NCI-H2107 treated with DMSO at 0.1 percent for 48 hours (cell line): ENCODE results near the gene FAM3A.
"Not testable (repeated sequence)": the region's sequence is repeated elsewhere in the genome, so short reads cannot be mapped to it uniquely, and the experiment has no call there.

ENCODE experiments used
- DNase-seq: peaks from one replicate; lab custom pipeline; 2025; ENCODE audit not compliant: unreplicated experiment; lab: John Stamatoyannopoulos, UW

The FAM3A gene, protein sequence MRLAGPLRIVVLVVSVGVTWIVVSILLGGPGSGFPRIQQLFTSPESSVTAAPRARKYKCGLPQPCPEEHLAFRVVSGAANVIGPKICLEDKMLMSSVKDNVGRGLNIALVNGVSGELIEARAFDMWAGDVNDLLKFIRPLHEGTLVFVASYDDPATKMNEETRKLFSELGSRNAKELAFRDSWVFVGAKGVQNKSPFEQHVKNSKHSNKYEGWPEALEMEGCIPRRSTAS

GRCh38 chrX:154515966-154516655 lies at the start of gene FAM3A:
Gene FAM3A, minus strand, starts transcription at chrX:154516232. Its CDS starts 460 bp downstream, at chrX:154515772.
- DNase-seq, result peak; percentile 83

GRCh38 chrX:154562295-154562694 lies 46.3 kb upstream of the FAM3A start:
- not testable (repeated sequence) for DNase-seq

DNA sequence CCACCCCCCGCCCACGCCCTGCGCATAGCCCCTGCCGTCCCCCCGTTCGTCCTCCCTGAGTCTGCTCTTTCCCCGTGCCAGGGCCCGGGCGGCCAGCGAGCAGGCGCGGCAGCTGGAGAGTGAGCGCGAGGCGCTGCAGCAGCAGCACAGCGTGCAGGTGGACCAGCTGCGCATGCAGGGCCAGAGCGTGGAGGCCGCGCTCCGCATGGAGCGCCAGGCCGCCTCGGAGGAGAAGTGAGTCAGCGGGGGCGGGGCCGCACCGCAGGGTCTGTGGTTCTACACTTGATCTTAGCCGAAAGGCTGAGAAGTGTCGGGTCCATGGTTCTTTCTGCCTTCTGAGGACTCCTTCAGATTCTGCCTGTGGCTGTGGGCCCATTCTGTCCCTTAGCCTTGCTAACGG lies 44.3 kb upstream of the FAM3A start:
- not testable (repeated sequence) for DNase-seq

DNA sequence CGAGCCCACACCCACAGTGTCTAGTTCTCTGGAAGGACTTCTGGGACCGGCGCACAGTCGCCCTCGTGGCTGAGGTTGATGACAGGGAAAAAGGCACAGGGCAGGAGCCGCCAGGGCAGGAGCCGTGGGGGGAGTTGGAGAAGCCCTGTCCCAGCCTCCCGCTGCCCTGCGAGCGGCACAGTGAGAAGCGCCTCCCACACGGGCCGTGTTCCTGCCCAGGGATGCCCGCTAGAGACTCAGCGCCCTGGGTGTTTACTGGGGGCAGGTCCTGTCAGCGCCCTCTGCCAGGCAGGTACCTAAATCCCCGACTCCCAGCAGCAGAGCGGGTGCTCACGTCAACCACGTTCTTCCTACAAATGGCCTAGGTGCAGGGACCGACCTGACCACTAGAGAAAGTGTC lies 42.9 kb upstream of the FAM3A start:
- not testable (repeated sequence) for DNase-seq

DNA sequence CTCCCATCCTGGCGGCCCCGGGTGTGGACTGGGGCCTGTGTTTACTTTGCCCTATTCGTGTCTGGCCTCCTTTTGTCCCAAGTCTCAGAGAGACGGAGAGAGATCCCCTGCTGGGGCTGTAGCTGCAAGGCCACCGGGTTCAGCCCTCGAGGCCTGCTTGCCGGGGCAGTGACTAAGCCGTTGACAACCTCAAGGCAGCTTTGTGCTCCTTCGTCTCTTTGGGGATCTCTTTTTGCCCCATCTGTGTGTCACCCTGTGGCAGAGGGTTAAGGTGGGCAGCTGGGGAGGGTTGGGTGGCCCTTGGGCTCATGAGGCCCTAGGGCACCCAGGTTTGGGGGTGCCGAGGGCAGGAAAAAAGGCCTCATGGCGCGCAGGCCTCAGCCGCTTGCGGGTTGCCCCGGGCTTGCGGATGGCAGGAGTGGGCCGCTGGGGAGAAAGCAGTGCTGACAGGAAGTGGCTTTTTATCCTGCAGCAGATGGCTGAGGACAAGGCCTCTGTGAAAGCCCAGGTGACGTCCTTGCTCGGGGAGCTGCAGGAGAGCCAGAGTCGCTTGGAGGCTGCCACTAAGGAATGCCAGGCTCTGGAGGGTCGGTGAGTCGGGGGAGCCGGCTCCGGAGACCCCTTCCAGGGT lies 42.1 kb upstream of the FAM3A start:
- DNase-seq, result not testable (repeated sequence)

GRCh38 chrX:154552112-154552806 lies 36.2 kb upstream of the FAM3A start:
- DNase-seq, result not testable (repeated sequence)

- no peak for DNase-seq
Measured at GRCh38 chrX:154549766-154550165, 33.7 kb upstream of the FAM3A start.

GRCh38 chrX:154548028-154548316 lies 31.9 kb upstream of the FAM3A start:
- DNase-seq, result no peak

- DNase-seq, result peak; percentile 87
Measured at GRCh38 chrX:154547245-154548027, 31.4 kb upstream of the FAM3A start, which contains the start of gene IKBKG. Gene IKBKG, plus strand, starts transcription at chrX:154547620. Its CDS starts 4,383 bp downstream, at chrX:154552003.

DNA sequence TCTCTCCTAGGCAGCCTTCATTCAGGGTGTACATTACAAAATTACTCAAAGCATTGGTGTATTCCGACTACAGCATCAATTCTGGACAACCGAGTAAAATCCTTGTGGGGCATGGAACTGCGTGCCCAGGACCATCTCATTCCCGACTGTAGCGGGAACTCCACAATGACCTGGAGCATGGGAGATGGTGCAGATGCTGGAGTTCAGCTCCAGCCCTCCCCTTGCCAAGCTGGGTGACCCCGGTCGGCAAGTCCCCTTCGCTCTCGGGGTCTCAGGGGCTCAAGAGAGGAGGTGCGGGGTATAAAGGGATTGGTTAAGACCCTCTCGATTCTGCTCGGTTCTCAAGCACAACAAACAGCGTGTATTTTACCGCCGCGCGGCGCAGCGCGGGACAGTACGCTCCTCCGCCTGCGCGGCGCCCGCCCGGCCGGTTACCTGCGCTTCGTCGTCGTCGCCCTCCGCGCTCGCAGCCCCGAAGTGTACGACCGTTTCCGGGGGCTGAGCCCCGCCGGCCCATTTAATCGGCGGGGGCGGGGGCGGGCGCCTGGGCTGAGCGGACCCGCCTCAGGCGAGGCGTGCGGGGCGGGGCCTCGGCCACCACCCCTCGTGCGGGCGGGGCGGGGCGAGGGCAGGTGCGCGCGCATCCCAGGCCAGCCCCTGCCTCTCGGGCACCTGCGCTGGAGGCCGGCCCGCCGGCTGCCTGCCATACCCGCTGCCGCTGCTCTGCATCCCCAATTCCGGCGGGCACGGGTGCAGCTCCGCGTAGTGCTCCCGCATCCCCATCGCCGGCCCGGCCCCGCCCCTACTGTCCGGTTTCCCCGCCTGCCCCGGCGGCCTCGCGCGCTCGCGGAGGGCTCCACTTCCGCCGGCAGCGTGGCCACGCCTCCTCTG lies 30.6 kb upstream of the FAM3A start, which contains the start of gene G6PD:
Gene G6PD (minus strand): TSS at position 493 of the 891 bp plus-strand sequence. CDS start 691 bp downstream, outside the sequence.
- DNase-seq, result no peak

DNA sequence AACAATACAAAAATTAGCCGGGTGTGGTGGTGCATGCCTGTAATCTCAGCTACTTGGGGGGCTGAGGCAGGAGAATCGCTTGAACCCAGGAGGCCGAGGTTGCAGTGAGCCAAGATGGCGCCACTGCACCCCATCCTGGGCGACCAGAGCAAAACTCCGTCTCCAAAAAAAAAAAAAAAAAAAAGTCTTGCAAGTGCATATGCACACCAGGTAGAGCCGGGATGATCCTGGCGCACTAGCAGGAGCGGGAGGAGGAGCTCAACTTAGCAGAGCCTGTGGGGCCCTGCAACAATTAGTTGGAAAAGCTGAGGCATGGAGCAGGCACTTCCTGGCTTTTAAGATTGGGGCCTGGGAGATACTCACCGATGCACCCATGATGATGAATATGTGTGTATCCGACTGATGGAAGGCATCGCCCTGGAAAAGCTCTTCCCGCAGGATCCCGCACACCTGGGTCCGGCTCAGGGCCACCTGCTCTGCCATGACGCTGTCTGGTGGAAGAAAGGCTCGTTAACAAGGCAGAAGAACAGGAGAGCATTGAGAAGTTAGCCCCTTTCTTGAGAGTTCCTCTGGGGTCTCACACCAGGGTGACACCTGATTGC lies 29.7 kb upstream of the FAM3A start:
- no peak for DNase-seq

GRCh38 chrX:154542723-154543424 lies 26.8 kb upstream of the FAM3A start:
- DNase-seq, result no peak

- DNase-seq, result no peak
Measured at GRCh38 chrX:154541896-154542722, 26.1 kb upstream of the FAM3A start.

- DNase-seq, result no peak
Measured at GRCh38 chrX:154541589-154541895, 25.5 kb upstream of the FAM3A start.

DNA sequence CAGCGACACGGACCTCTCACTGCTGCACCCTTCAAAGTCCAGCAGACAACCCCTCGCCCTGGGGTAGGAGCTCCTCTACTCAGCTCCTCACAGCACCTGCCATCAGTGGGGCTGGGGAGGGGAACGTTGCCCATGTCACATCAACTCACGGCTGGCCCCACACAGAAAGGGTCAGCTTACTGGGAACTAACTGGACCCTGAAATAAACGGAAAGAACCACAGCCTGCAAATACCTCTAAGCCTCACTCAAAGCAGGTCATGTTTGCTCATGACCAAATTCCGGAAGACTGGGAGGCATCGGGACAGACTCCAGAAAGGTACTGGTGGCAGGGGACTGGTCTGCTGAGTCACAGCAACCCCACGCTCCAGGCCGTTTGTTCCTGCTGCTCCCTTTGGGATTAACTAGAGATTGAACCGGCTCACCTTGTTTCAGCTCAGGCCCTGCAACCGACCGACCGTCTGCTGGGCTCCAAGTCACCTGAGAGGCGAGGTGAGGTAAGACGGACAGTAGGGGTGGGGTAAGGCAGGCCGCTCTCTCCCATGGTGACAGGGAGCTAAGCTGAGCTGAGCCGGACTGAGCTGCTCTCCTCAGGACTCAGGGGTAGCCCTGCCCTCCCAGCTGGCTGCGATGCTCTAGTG lies 25.0 kb upstream of the FAM3A start:
- no peak for DNase-seq

DNA sequence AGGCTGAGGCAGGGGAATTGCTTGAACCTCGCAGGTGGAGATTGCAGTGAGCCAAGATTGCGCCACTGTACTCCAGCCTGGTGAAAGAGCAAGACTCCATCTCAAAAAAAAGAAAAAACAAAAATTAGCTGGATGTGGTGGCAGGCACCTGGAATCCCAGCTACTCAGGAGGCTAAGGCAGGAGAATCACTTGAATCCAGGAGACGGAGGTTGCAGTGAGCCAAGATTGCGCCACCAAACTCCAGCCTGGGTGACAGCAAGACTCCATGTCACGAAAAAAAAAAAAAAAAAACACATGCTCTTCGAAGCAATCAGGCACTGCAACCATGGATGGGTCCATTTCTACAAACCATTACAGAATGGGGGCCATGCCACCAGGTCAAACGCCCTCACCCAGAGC lies 24.3 kb upstream of the FAM3A start:
- not testable (repeated sequence) for DNase-seq

DNA sequence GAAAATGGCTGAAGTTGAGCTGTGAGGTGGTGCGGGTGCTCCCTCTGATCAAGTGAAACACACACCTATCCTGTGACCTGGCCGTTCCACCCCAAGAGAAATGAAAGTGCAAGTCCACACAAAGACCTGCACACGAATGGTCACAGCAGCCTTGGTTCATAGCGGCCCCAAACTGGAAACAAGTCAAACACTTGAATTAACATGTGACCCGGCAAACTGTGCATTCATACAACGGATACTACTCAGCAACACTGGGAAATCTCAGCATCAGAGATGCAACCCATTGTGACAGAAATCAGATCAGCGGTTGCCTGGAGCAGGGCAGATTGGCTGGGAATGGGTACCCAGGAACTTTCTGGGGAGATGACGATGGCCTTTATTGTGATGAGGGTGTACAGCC lies 23.0 kb upstream of the FAM3A start:
- no peak for DNase-seq

DNA sequence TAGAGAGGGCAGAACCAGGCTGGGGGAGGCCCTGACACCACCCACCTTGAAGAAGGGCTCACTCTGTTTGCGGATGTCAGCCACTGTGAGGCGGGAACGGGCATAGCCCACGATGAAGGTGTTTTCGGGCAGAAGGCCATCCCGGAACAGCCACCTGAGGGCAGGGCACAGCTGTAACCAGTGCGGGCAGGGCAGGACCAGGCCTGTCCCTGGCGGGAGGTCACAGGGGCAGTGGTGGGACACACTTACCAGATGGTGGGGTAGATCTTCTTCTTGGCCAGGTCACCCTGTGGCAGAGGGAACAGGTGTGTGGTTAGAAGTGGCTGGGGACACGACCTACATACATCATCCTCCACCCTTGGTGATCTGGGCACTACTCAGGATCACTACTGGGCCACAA lies 19.9 kb upstream of the FAM3A start:
- DNase-seq, result no peak
